Muscle of leg (tissue), 11 donors: Measurements from ENCODE around the gene CUTA. TPM values are rescaled to one million over a fixed set of nuclear protein-coding genes. Genes with fewer than 3 reads are reported as not detected.
"Not testable (repeated sequence)": the region's sequence is repeated elsewhere in the genome, so short reads cannot be mapped to it uniquely, and the experiment has no call there.

Experiments used
- DNase-seq: peaks from one replicate; pipeline ENCODE4 v3.0.0; 2013
- H3K27ac ChIP-seq: one replicate; pipeline ENCODE4 v1.5.1; 2013; ENCODE audit warnings: mild to moderate bottlenecking, low read length, control low read depth
- H3K27me3 ChIP-seq: one replicate; pipeline ENCODE4 v1.6.1; 2013; ENCODE audit warnings: low read length; ENCODE audit not compliant: control insufficient read depth, insufficient read depth
- H3K36me3 ChIP-seq: one replicate; pipeline ENCODE4 v1.6.1; 2013; ENCODE audit warnings: low read length; ENCODE audit not compliant: control insufficient read depth, insufficient read depth
- H3K4me1 ChIP-seq: one replicate; pipeline ENCODE4 v1.6.1; 2013; ENCODE audit warnings: low read length; ENCODE audit not compliant: control insufficient read depth, insufficient read depth
- H3K4me3 ChIP-seq: one replicate; pipeline ENCODE4 v1.5.1; 2013; ENCODE audit warnings: low read length, control low read depth
- H3K9me3 ChIP-seq: replicated peaks from 2 replicates; pipeline ENCODE4 v1.6.1; 2013; ENCODE audit warnings: low read depth, low read length; ENCODE audit not compliant: control insufficient read depth
- WGBS: methylation state at CpG from one replicate; pipeline ENCODE4 v1.1.5; 2013; ENCODE audit warnings: missing lambda C conversion rate; ENCODE audit not compliant: insufficient coverage; 5-methylcytosine and 5-hydroxymethylcytosine counted together
- polyA plus RNA-seq, 8 donors: library from polyadenylated mRNA; unstranded; fragments of 120-200 nt; gene quantifications; one replicate each; pipeline versions ENCODE4 v1.2.1 to v1.2.3, GENCODE V29; 2013; ENCODE audit warnings: inconsistent platforms in 1 of 8, low replicate concordance in 1 of 8; ENCODE audit not compliant: insufficient read length in 8 of 8, insufficient read depth in 1 of 8
- total RNA-seq: library from RNA; stranded (reverse); fragments of 120-200 nt; gene quantifications from one replicate; pipeline ENCODE4 v1.2.4, GENCODE V29; 2013

CUTA gene
- total and polyA plus RNA-seq, 9 donors: 103 to 161 (median 141) TPM

- H3K4me3 ChIP-seq: no peak overlapping the region
Observed at GRCh38 chr6:33373960-33374910, 43.7 kb downstream of the CUTA start.

GRCh38 chr6:33372526-33373123 lies 45.3 kb downstream of the CUTA start:
- 44% methylated on average over 3 of the region's 5 CpGs for whole genome bisulfite sequencing
- no peak overlapping the region for H3K4me3 ChIP-seq
- no peaks in the 10 kb centered on the region for H3K36me3 ChIP-seq
- no peaks in the 10 kb centered on the region for H3K9me3 ChIP-seq
- DNase-seq: no peak
- no peaks in the 10 kb centered on the region for H3K27me3 ChIP-seq
- H3K27ac ChIP-seq: no peak overlapping the region
- H3K4me1 ChIP-seq: peaks cover 19% of the 10 kb centered on the region

More at GRCh38 chr6:33373960-33374910, 43.7 kb downstream of the CUTA start:
- Histone ChIP-seq H3K4me1 (peaks cover 19% of the 10 kb centered on the region), H3K27ac (peak overlapping the region; percentile 80), H3K9me3 (no peaks in the 10 kb centered on the region), H3K36me3 (no peaks in the 10 kb centered on the region), H3K27me3 (no peaks in the 10 kb centered on the region)
- no peak for DNase-seq
- 40% methylated on average over 3 of the region's 8 CpGs for WGBS

- H3K27me3 ChIP-seq, DNase-seq, H3K4me3 ChIP-seq, H3K27ac ChIP-seq, H3K36me3 ChIP-seq, H3K9me3 ChIP-seq: not testable (repeated sequence)
- 84% methylated on average over 5 of the region's 8 CpGs for WGBS
- H3K4me1 ChIP-seq: peaks cover 19% of the 10 kb centered on the region
Observed at GRCh38 chr6:33371901-33372300, 46.0 kb downstream of the CUTA start.

- 80% methylated on average over 1 of the region's 5 CpGs for WGBS
- H3K27me3 ChIP-seq, DNase-seq, H3K36me3 ChIP-seq, H3K27ac ChIP-seq, H3K4me1 ChIP-seq, H3K9me3 ChIP-seq, H3K4me3 ChIP-seq: not testable (repeated sequence)
Observed at GRCh38 chr6:33367715-33368025, 50.2 kb downstream of the CUTA start.

GRCh38 chr6:33367009-33367714 lies 50.7 kb downstream of the CUTA start:
- no peaks in the 10 kb centered on the region for H3K36me3 ChIP-seq
- no peak overlapping the region for H3K27ac ChIP-seq
- H3K9me3 ChIP-seq: no peaks in the 10 kb centered on the region
- no peaks in the 10 kb centered on the region for H3K27me3 ChIP-seq
- no peak for DNase-seq
- no peak overlapping the region for H3K4me3 ChIP-seq
- H3K4me1 ChIP-seq: no peaks in the 10 kb centered on the region
- WGBS: no CpG with 5 or more reads among the region's 8 CpGs

Other genes starting within 250 kb of the CUTA start
- gene COL11A2, start 225.6 kb downstream of the CUTA start, total RNA-seq: 172 TPM
- gene COL11A2, start 225.6 kb downstream of the CUTA start, polyA plus RNA-seq: 100 to 1,000 TPM in 2 of 8 donors, 10 to 100 TPM in 6; 35.8 to 245 (median 53.2) TPM
- 22.9 TPM for gene RXRB, start 217.4 kb downstream of the CUTA start, total RNA-seq
- gene RXRB, start 217.4 kb downstream of the CUTA start, polyA plus RNA-seq: 10 to 100 TPM; 38.2 to 44.4 (median 40.8) TPM
- 66.1 TPM for gene SLC39A7, start 217.2 kb downstream of the CUTA start, total RNA-seq
- gene SLC39A7, start 217.2 kb downstream of the CUTA start, polyA plus RNA-seq: 100 to 1,000 TPM in 4 of 8 donors, 10 to 100 TPM in 4; 82.1 to 136 (median 96.4) TPM
- gene HSD17B8, start 213.5 kb downstream of the CUTA start, total RNA-seq: 12.1 TPM
- gene HSD17B8, start 213.5 kb downstream of the CUTA start, polyA plus RNA-seq: 10 to 100 TPM in 6 of 8 donors, 1 to 10 TPM in 2; 7.8 to 15.1 (median 11.0) TPM
- 22.8 TPM for gene RING1, start 209.6 kb downstream of the CUTA start, total RNA-seq
- 10 to 100 TPM; 33.6 to 46.6 (median 38.7) TPM for gene RING1, start 209.6 kb downstream of the CUTA start, polyA plus RNA-seq
- gene VPS52, start 146.2 kb downstream of the CUTA start, total RNA-seq: 26.1 TPM
- gene VPS52, start 146.2 kb downstream of the CUTA start, polyA plus RNA-seq: 10 to 100 TPM; 31.8 to 52.1 (median 36.7) TPM
- 7,994 TPM for gene RPS18, start 146.0 kb downstream of the CUTA start, total RNA-seq
- 1,000 to 10,000 TPM; 4,705 to 6,376 (median 5,238) TPM for gene RPS18, start 146.0 kb downstream of the CUTA start, polyA plus RNA-seq
- gene B3GALT4, start 141.0 kb downstream of the CUTA start, total RNA-seq: 2.2 TPM
- gene B3GALT4, start 141.0 kb downstream of the CUTA start, polyA plus RNA-seq: 1 to 10 TPM; 1.5 to 2.6 (median 1.9) TPM
- gene WDR46, start 128.9 kb downstream of the CUTA start, total RNA-seq: 50.1 TPM
- gene WDR46, start 128.9 kb downstream of the CUTA start, polyA plus RNA-seq: 10 to 100 TPM; 60.9 to 81.5 (median 74.5) TPM
- gene PFDN6, start 128.5 kb downstream of the CUTA start, total RNA-seq: 41.4 TPM
- gene PFDN6, start 128.5 kb downstream of the CUTA start, polyA plus RNA-seq: 10 to 100 TPM; 45.9 to 57.6 (median 49.4) TPM
- gene RGL2, start 119.2 kb downstream of the CUTA start, total RNA-seq: 28.4 TPM
- gene RGL2, start 119.2 kb downstream of the CUTA start, polyA plus RNA-seq: 10 to 100 TPM; 51.0 to 68.3 (median 57.1) TPM
- 16.0 TPM for gene TAPBP, start 104.0 kb downstream of the CUTA start, total RNA-seq
- gene TAPBP, start 104.0 kb downstream of the CUTA start, polyA plus RNA-seq: 10 to 100 TPM; 16.7 to 28.4 (median 21.9) TPM
- 14.0 TPM for gene ZBTB22, start 100.4 kb downstream of the CUTA start, total RNA-seq
- 10 to 100 TPM; 13.7 to 18.6 (median 15.9) TPM for gene ZBTB22, start 100.4 kb downstream of the CUTA start, polyA plus RNA-seq
- gene DAXX, start 95.1 kb downstream of the CUTA start, total RNA-seq: 22.3 TPM
- 10 to 100 TPM; 28.2 to 44.3 (median 36.8) TPM for gene DAXX, start 95.1 kb downstream of the CUTA start, polyA plus RNA-seq
- gene KIFC1, start 26.3 kb downstream of the CUTA start, total RNA-seq: 10.5 TPM
- 10 to 100 TPM; 19.3 to 37.6 (median 26.0) TPM for gene KIFC1, start 26.3 kb downstream of the CUTA start, polyA plus RNA-seq
- 26.3 TPM for gene PHF1, start 7.1 kb downstream of the CUTA start, total RNA-seq
- 10 to 100 TPM; 41.6 to 56.0 (median 47.5) TPM for gene PHF1, start 7.1 kb downstream of the CUTA start, polyA plus RNA-seq
- 4.5 TPM for gene SYNGAP1, start 2.0 kb upstream of the CUTA start, total RNA-seq
- 10 to 100 TPM; 12.9 to 42.6 (median 20.2) TPM for gene SYNGAP1, start 2.0 kb upstream of the CUTA start, polyA plus RNA-seq
- 4.7 TPM for gene ZBTB9, start 36.5 kb upstream of the CUTA start, total RNA-seq
- gene ZBTB9, start 36.5 kb upstream of the CUTA start, polyA plus RNA-seq: 1 to 10 TPM; 6.2 to 9.0 (median 8.0) TPM
- gene BAK1, start 162.2 kb upstream of the CUTA start, total RNA-seq: 9.0 TPM
- gene BAK1, start 162.2 kb upstream of the CUTA start, polyA plus RNA-seq: 10 to 100 TPM; 17.2 to 20.5 (median 19.4) TPM
- gene ITPR3, start 203.2 kb upstream of the CUTA start, total RNA-seq: 4.1 TPM
- gene ITPR3, start 203.2 kb upstream of the CUTA start, polyA plus RNA-seq: 10 to 100 TPM in 3 of 8 donors, 1 to 10 TPM in 5; 6.0 to 15.9 (median 9.2) TPM